Gastrocnemius medialis (tissue), 4 donors: ENCODE results near the gene LIFR. TPM values are rescaled to one million over a fixed set of nuclear protein-coding genes. Genes with fewer than 3 reads are reported as not detected.

Experiments used
- ATAC-seq, 2 donors: fragments of 150-250 bp; one replicate each; pipeline ENCODE4 v1.9.1; 2016
- DNase-seq, 2 donors: peaks; one replicate each; pipeline ENCODE4 v3.0.0-alpha.2; 2019
- H3K27ac ChIP-seq, 4 donors: fragments of 200-600 bp; sonication (generic); 1 replicate in 1 of 4; 2 replicates in 3 of 4; pipeline ENCODE4 v1.5.1; 2016 to 2018; ENCODE audit warnings: mild to moderate bottlenecking in 2 of 4, moderate library complexity in 1 of 4
- H3K27me3 ChIP-seq, 3 donors: fragments of 200-600 bp; sonication (generic) in 2 of 3; 1 replicate in 1 of 3; 2 replicates in 2 of 3; pipeline versions ENCODE4 v1.5.1 to v1.6.0; 2016 to 2019; ENCODE audit warnings: mild to moderate bottlenecking in 1 of 3, moderate library complexity in 1 of 3
- H3K36me3 ChIP-seq, 2 donors: fragments of 200-600 bp; sonication (generic) in 1 of 2; one replicate each; pipeline ENCODE4 v1.5.1; 2017 to 2018
- H3K4me1 ChIP-seq, 2 donors: fragments of 200-600 bp; sonication (generic) in 1 of 2; one replicate each; pipeline ENCODE4 v1.5.1; 2016 to 2017; ENCODE audit warnings: mild to moderate bottlenecking in 2 of 2
- H3K4me3 ChIP-seq, 4 donors: fragments of 200-600 bp; sonication (generic) in 3 of 4; 1 replicate in 1 of 4; 2 replicates in 3 of 4; pipeline ENCODE4 v1.5.1; 2016 to 2019; ENCODE audit warnings: mild to moderate bottlenecking in 2 of 4
- H3K9me3 ChIP-seq, 3 donors: fragments of 200-600 bp; sonication (generic) in 2 of 3; 1 replicate in 1 of 3; 2 replicates in 2 of 3; pipeline ENCODE4 v1.5.1; 2016 to 2019
- POLR2A ChIP-seq, 2 donors: fragments of 450-650 bp; IDR thresholded peaks; one replicate each; pipeline ENCODE4 v1.6.1; 2017; ENCODE audit warnings: antibody characterized with exemption in 2 of 2, mild to moderate bottlenecking in 2 of 2, moderate library complexity in 2 of 2
- in situ Hi-C, 4 donors: fragments of 200-750 bp; cut with MboI; loops; one replicate each; pipeline versions ENCODE4 v1.15.0 to v1.8.0; 2017; ENCODE audit warnings: low sequenced_read_pairs in 4 of 4
- intact Hi-C: fragments of 100-400 bp; cut with DNase I; formaldehyde crosslinking; loops from one replicate; pipeline ENCODE4 v1.15.1; 2023; ENCODE audit warnings: low total_unique reads
- total RNA-seq, 4 donors: library from RNA; depleted of rRNA; stranded (reverse); fragments of >200 nt; gene quantifications; one replicate each; pipeline versions ENCODE4 v1.1.0 to v1.2.3, GENCODE V29; 2016
- TF ChIP-seq, protein P1 (sequence below), 5 experiments: fragments of 450-650 bp in 3 of 5; fragments of 200-600 bp in 2 of 5; sonication (generic) in 2 of 5; IDR thresholded peaks in 4 of 5; conservative IDR thresholded peaks in 1 of 5; 1 replicate in 4 of 5; 2 replicates in 1 of 5; pipeline ENCODE4 v1.5.1; 2016 to 2019; ENCODE audit warnings: antibody characterized with exemption in 5 of 5, mild to moderate bottlenecking in 3 of 5, moderate library complexity in 3 of 5

LIFR gene
- total RNA-seq, 4 donors from 2014 or later: 80.0 to 233 (median 89.5) TPM

DNA sequence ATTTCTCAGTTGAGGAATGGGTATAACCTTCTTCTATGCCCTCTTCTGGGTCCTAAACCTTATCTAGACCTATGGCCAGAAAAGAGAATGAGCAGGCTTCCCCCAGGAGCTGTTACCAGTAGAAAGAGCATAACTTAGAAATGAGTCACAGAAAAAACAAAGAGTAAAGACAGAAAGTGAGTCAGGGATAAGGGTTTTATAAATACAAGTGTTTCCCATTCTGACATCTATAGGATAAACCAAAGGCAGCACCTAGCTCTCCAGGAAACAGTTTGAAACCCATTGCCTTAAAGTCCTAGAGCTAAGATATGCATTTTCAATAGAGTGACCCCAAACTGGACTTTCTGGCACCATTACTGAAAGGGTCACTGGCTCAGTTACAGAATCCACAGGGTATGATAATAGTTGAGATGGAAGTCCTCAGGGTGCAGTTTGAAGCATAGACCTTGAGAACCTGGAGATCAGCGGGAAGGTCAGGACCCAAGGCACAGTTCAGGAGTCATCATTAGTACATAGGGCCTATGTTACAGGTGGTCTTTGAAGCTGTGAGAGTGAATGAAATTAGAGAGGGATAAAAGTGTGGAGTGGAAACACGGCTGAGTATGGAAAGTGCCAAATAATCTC is 42.7 kb upstream of the LIFR start:
- in situ Hi-C loops: loop anchor here in 1 of 4 donors (10.0 kb wide), 1 partner anchor 64 kb away; no protein-coding TSS in a partner anchor
- ATAC-seq: no peak
- intact Hi-C loops: no loop called here
- no peak for DNase-seq
- peak overlapping the region in 3 of 4 donors; percentile 34 to 85 (median 82) for H3K27ac ChIP-seq
- no peak overlapping the region for H3K4me3 ChIP-seq
- H3K27me3 ChIP-seq: no peaks in the 10 kb centered on the region
- no peaks in the 10 kb centered on the region for H3K9me3 ChIP-seq
- peaks cover 35 to 57% of the 10 kb centered on the region in 2 donors for H3K4me1 ChIP-seq
- no peaks in the 10 kb centered on the region for H3K36me3 ChIP-seq
- TF ChIP-seq, protein P1, sequence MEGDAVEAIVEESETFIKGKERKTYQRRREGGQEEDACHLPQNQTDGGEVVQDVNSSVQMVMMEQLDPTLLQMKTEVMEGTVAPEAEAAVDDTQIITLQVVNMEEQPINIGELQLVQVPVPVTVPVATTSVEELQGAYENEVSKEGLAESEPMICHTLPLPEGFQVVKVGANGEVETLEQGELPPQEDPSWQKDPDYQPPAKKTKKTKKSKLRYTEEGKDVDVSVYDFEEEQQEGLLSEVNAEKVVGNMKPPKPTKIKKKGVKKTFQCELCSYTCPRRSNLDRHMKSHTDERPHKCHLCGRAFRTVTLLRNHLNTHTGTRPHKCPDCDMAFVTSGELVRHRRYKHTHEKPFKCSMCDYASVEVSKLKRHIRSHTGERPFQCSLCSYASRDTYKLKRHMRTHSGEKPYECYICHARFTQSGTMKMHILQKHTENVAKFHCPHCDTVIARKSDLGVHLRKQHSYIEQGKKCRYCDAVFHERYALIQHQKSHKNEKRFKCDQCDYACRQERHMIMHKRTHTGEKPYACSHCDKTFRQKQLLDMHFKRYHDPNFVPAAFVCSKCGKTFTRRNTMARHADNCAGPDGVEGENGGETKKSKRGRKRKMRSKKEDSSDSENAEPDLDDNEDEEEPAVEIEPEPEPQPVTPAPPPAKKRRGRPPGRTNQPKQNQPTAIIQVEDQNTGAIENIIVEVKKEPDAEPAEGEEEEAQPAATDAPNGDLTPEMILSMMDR (IDR thresholded peaks at IDR 0.05 in 4 of 5, conservative IDR thresholded peaks at IDR 0.05 in 1 of 5): no peak
- TF ChIP-seq POLR2A (IDR thresholded peaks at IDR 0.05): no peak

GRCh38 chr5:38598296-38598993 is 42.0 kb upstream of the LIFR start:
- Histone ChIP-seq H3K4me3 (no peak overlapping the region), H3K4me1 (peaks cover 35 to 57% of the 10 kb centered on the region in 2 donors), H3K9me3 (no peaks in the 10 kb centered on the region), H3K36me3 (no peaks in the 10 kb centered on the region), H3K27me3 (no peaks in the 10 kb centered on the region), H3K27ac (peak overlapping the region in 1 of 4 donors; percentile 34)
- DNase-seq (no peak), ATAC-seq (no peak)
- intact Hi-C loops (no loop called here), in situ Hi-C loops (loop anchor here in 1 of 4 donors (10.0 kb wide), 1 partner anchor 64 kb away; no protein-coding TSS in a partner anchor)
- TF ChIP-seq, protein P1 (IDR thresholded peaks at IDR 0.05 in 4 of 5, conservative IDR thresholded peaks at IDR 0.05 in 1 of 5): no peak
- no peak for TF ChIP-seq POLR2A (IDR thresholded peaks at IDR 0.05)

DNA sequence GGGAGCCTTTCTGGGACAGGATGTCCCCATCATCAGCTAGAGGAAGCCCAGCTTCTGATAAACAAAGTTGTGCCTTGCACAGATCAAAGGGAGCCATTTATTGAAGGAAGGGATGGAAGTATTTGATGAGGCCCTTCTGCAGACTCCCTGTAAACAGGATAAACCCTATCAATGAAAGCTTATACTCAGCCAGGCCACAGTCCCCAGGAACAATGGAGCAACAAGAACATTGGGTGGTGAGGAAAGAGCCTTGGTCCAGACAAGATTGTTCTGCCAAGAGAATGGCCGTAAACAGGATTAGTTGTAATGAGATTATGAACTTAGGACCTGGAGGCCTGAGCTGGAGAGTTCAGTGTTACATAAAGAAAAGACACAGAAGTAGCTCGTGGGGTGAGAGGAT is 40.5 kb upstream of the LIFR start:
- Histone ChIP-seq H3K9me3 (no peaks in the 10 kb centered on the region), H3K27ac (peak overlapping the region; percentile 1 to 69 (median 26)), H3K27me3 (no peaks in the 10 kb centered on the region), H3K4me1 (peaks cover 32 to 55% of the 10 kb centered on the region in 2 donors), H3K36me3 (no peaks in the 10 kb centered on the region), H3K4me3 (no peak overlapping the region)
- intact Hi-C loops: no loop called here
- TF ChIP-seq, protein P1 (IDR thresholded peaks at IDR 0.05 in 4 of 5, conservative IDR thresholded peaks at IDR 0.05 in 1 of 5): no peak
- no peak for TF ChIP-seq POLR2A (IDR thresholded peaks at IDR 0.05)
- ATAC-seq (peak in 1 of 2 donors; percentile 9), DNase-seq (peak in 1 of 2 donors; percentile 20)
- in situ Hi-C loops: loop anchor here in 1 of 4 donors (10.0 kb wide), 1 partner anchor 62 kb away; no protein-coding TSS in a partner anchor

DNA sequence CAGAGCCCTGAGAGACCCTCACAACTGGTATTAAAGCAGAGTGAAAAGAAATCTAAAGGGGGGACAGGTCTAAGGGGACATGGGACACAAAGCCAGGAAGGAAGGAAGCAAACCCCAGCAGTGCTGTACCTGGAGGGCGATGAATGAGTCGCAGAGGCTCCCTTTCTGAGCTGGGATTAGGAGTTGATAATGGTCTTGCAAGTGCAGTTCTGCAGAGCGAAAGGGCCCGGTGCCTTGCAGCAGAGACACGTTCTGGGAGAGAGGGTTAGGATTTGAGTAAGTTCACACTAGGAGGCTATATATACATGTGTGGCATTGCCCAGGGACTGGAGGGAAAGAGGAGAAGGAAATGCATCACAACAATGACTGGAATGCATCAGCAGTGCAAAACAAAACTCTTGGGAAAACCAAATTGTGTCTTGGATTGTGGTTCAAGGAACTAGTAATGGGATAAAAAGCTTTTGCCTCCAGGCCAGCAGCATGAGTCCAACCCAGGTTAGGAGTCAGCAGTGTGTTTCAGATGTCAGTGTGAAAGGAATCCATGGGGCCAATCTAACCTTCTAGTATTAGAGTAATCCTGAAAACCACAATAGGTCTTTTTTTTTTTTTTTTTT is 38.8 kb upstream of the LIFR start:
- ATAC-seq (no peak), DNase-seq (no peak)
- intact Hi-C loops: no loop called here
- Histone ChIP-seq H3K9me3 (no peaks in the 10 kb centered on the region), H3K4me3 (no peak overlapping the region), H3K36me3 (no peaks in the 10 kb centered on the region), H3K4me1 (peaks cover 33 to 55% of the 10 kb centered on the region in 2 donors), H3K27me3 (no peaks in the 10 kb centered on the region), H3K27ac (peak overlapping the region in 2 of 4 donors; percentile 2 to 35)
- no peak for TF ChIP-seq POLR2A (IDR thresholded peaks at IDR 0.05)
- TF ChIP-seq, protein P1 (IDR thresholded peaks at IDR 0.05 in 4 of 5, conservative IDR thresholded peaks at IDR 0.05 in 1 of 5): no peak
- in situ Hi-C loops: loop anchor here in 1 of 4 donors (10.0 kb wide), 1 partner anchor 60 kb away; no protein-coding TSS in a partner anchor
